ENCODE results near the gene RBP3.

GRCh38 chr10:47359626-47360418 is 11.7 kb downstream of the RBP3 start:
- TF ChIP-seq CTCF (IDR thresholded peaks at IDR 0.05; ENCODE audit: insufficient read depth, low read length) (no peak), POLR2AphosphoS5 (IDR thresholded peaks at IDR 0.05; ENCODE audit: low read depth) (no peak), REST (IDR thresholded peaks at IDR 0.05; ENCODE audit: insufficient replicate concordance, low read depth) (no peak)
